Activated CD8-positive, alpha-beta memory T cell treated with anti-CD3 and anti-CD28 coated beads, Interleukin-2, amount 50 U/mL, for 24 hours (primary cell): ENCODE measurements around the gene LDHAL6A.
A peak's percentile ranks its signal among the peaks of the same experiment; 100 is the strongest.

Experiments
- DNase-seq: peaks from one replicate; pipeline ENCODE4 v3.0.0-alpha.2; 2020; ENCODE audit errors: extremely low read depth

LDHAL6A gene

GRCh38 chr11:18490736-18491485, 35.3 kb downstream of the LDHAL6A start:
- DNase-seq: no peak

- no peak for DNase-seq
Measured at GRCh38 chr11:18491924-18492323, 36.3 kb downstream of the LDHAL6A start.

DNA sequence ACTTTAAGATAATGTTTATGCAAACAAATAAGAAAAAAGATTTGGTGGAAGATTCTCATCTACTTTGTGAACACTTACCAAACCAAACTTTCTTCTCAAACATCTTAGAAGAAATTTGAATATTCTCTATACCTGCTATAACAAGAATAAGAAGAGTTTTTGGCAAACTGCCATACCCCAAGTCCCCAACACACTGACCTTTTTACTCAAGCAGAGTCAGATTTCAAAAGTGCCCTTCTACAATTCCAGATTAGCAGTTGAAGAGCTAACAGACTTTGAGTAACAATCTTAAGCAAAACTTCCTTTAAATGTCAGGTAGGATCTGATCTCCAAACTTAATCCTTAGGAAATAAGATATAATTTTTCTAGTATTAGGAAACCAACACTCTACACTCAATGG, 37.2 kb downstream of the LDHAL6A start:
- DNase-seq: no peak

DNA sequence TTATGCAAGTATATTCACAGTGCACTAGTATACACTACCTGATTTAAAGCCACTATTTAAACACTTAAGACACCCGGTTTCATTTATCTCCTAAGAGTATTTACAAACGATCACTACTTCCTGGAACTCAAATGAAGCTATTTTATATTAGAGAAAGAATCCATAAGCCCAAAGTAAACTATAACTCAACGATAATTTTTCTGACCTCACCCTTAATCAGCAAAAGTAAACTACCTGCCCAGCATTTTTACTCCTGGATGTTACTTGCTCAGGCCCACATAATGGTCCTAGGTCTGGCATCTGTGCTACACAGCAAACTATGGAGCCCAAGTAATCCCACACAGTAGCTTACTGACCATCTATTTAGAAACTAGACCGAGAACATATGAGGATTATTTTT, 37.7 kb downstream of the LDHAL6A start:
- no peak for DNase-seq

GRCh38 chr11:18495271-18495670, 39.6 kb downstream of the LDHAL6A start:
- no peak for DNase-seq

DNA sequence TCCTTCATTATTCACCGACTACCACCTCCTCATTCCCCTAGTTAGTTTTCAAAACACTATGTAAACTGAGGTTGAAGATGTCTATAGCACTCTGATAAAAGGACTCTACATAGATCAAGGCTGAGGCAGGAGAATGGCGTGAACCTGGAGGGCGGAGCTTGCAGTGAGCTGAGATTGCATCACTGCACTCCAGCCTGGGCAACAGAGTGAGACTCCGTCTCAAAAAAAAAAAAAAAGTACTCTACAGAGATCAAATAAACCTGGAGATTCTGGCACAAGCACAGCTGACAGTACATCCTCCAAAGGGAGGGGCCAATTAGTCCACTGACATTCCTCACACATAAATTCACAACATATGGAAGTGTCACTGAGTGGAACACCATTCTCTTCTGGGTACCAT, 40.0 kb downstream of the LDHAL6A start:
- no peak for DNase-seq

DNA sequence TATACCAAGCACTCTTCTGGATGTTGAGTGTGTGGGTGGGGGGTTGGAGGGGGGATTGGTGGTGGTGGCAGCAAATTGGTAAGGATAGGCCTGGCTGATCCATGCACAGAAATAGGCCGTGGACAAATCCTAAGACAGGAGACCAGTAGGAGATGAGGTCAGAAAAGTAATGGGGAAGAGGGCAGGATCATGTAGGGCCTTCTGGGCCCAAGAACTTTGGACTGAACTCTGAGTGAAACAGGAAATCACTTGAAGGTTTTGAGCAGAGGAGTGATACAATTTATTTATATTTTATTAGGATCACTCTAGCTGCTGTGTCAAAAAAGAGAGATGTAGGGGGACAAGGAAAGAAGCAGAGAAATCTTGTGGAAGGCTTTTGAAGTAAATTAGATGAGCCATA, 42.4 kb downstream of the LDHAL6A start:
- DNase-seq: no peak

- DNase-seq: no peak
Measured at GRCh38 chr11:18501629-18502028, 46.0 kb downstream of the LDHAL6A start.

DNA sequence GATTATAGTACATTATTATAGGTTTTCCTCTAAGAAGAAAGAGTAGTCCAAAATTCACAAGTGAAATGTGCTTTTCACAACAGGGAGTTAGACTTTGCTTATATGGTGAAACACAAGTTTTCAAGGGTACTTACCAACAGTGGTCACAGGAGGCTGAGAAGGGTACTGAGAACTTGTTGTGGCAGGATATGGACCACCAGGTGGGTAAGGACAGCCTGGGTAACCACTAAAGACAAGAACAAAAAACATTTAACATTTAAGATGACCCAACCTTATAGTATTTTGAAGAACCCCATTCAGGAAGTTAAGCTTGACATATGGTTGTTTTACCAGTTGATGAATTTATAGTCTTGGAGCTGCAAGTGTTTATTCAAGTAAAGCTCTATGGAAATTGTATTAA, 46.7 kb downstream of the LDHAL6A start:
- DNase-seq: no peak

GRCh38 chr11:18521122-18521521, 65.5 kb downstream of the LDHAL6A start:
- DNase-seq: no peak

DNA sequence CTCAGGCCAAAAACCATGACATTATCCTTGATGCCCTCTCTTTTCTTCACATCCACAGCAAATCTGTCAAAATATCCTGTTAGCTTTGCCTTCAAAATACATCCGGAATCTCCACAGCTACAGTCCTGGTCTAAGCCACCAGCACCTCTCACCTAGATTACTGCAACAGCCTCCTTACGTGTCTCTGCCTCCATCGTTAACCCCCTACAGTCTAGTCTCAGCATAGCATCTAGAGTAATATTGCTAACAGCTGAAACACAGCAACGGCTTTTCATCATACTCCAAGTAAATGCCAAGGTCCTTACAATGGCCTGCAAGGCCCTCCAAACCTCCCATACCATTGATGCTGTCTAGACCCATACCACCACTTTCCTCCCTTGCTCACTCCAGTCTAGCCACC, 66.7 kb downstream of the LDHAL6A start:
- no peak for DNase-seq

GRCh38 chr11:18523084-18523483, 67.4 kb downstream of the LDHAL6A start:
- DNase-seq: no peak

DNA sequence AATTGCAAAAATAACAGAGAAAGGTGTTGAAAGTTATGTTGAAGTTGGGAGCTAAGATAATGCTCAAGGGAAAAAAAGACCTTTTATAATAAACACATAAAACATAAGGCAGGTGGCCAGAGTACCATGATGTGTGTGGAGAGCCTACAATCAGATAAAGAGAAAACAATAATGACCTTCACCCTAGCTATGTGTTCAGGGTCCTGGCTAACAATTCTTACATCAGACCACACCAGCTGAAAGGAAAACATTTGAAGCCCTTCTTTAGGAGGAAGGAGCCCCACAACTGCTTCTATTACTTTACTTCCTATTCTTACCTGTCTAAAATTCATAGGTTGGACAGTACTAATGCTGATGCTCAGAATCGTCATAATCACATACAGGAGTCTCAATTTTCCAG, 68.6 kb downstream of the LDHAL6A start:
- DNase-seq: no peak

GRCh38 chr11:18526130-18526520, 70.5 kb downstream of the LDHAL6A start:
- DNase-seq: no peak

- peak; percentile 88 for DNase-seq
Measured at GRCh38 chr11:18526521-18527296, 71.1 kb downstream of the LDHAL6A start, which contains the start of gene TSG101. Gene TSG101, minus strand, starts transcription at chr11:18526942. Its CDS starts 126 bp downstream, at chr11:18526816.

- DNase-seq: no peak
Measured at GRCh38 chr11:18527512-18527911, 71.9 kb downstream of the LDHAL6A start.
